Measurements from ENCODE around the gene CHCHD1. TPM values are rescaled to one million over a fixed set of nuclear protein-coding genes. Genes with fewer than 3 reads are reported as not detected.

CHCHD1 gene
- total RNA-seq, 1 donor from 2014 or later = 19.4 TPM

GRCh38 chr10:73742454-73742734, 39.5 kb upstream of the CHCHD1 start:
- ATAC-seq = no peak
- H3K36me3 ChIP-seq = peaks cover 16% of the 10 kb centered on the region
- no peak for TF ChIP-seq CTCF (IDR thresholded peaks at IDR 0.05)
- no peak for DNase-seq
- intact Hi-C loops (cut with DNase I) = no loop called here
- no peak overlapping the region for H3K4me3 ChIP-seq
- no peaks in the 10 kb centered on the region for H3K27me3 ChIP-seq
- H3K27ac ChIP-seq = no peak overlapping the region
- H3K9me3 ChIP-seq = no peaks in the 10 kb centered on the region
- H3K4me1 ChIP-seq = peaks cover 35% of the 10 kb centered on the region

- H3K4me1 ChIP-seq = peaks cover 35% of the 10 kb centered on the region
- TF ChIP-seq CTCF (IDR thresholded peaks at IDR 0.05) = no peak
- peak overlapping the region; percentile 99 for H3K4me3 ChIP-seq
- H3K27me3 ChIP-seq = no peaks in the 10 kb centered on the region
- no peaks in the 10 kb centered on the region for H3K9me3 ChIP-seq
- no peak for ATAC-seq
- peaks cover 21% of the 10 kb centered on the region for H3K36me3 ChIP-seq
- no peak for DNase-seq
- intact Hi-C loops (cut with DNase I) = no loop called here
- peak overlapping the region; percentile 98 for H3K27ac ChIP-seq
These were observed 38.4 kb upstream of the CHCHD1 start for GRCh38 chr10:73743327-73743904.

GRCh38 chr10:73743905-73744663, 37.8 kb upstream of the CHCHD1 start, which contains the start of gene SEC24C:
TSS of gene SEC24C (plus strand) at chr10:73744372. CDS start at chr10:73746833, 2,461 bp downstream.
- H3K27ac ChIP-seq = peak within 1 kb of the TSS; percentile 98
- H3K9me3 ChIP-seq = no peaks in the 10 kb centered on the region
- H3K27me3 ChIP-seq = no peaks in the 10 kb centered on the region
- peaks cover 27% of the 10 kb centered on the region for H3K36me3 ChIP-seq
- DNase-seq = peak; percentile 98
- peak; percentile 97 for ATAC-seq
- no peak for TF ChIP-seq CTCF (IDR thresholded peaks at IDR 0.05)
- H3K4me1 ChIP-seq = peaks cover 38% of the 10 kb centered on the region
- H3K4me3 ChIP-seq = peak within 1 kb of the TSS; percentile 99
- intact Hi-C loops (cut with DNase I) = no loop called here

- peak; percentile 58 for ATAC-seq
- Histone ChIP-seq H3K27ac (peak overlapping the region; percentile 98), H3K9me3 (no peaks in the 10 kb centered on the region), H3K4me1 (peaks cover 43% of the 10 kb centered on the region), H3K27me3 (no peaks in the 10 kb centered on the region), H3K4me3 (peak overlapping the region; percentile 99), H3K36me3 (peaks cover 33% of the 10 kb centered on the region)
- no peak for TF ChIP-seq CTCF (IDR thresholded peaks at IDR 0.05)
- intact Hi-C loops (cut with DNase I) = no loop called here
- DNase-seq = no peak
These were observed 37.2 kb upstream of the CHCHD1 start for GRCh38 chr10:73744664-73744975.

GRCh38 chr10:73746721-73747120, 35.1 kb upstream of the CHCHD1 start:
- peaks cover 54% of the 10 kb centered on the region for H3K36me3 ChIP-seq
- TF ChIP-seq CTCF (IDR thresholded peaks at IDR 0.05) = no peak
- ATAC-seq = no peak
- no peaks in the 10 kb centered on the region for H3K9me3 ChIP-seq
- H3K27me3 ChIP-seq = no peaks in the 10 kb centered on the region
- DNase-seq = no peak
- no peak overlapping the region for H3K4me3 ChIP-seq
- H3K4me1 ChIP-seq = peaks cover 44% of the 10 kb centered on the region
- H3K27ac ChIP-seq = no peak overlapping the region
- intact Hi-C loops (cut with DNase I) = no loop called here

Measured in upper lobe of right lung (tissue), 1 donor.